ENCODE measurements around the gene MS4A8. TPM values are rescaled to one million over a fixed set of nuclear protein-coding genes. Genes with fewer than 3 reads are reported as not detected.
A peak's percentile ranks its signal among the peaks of the same experiment; 100 is the strongest.

MS4A8 gene
- total and polyA plus RNA-seq, 2 of the 4 experiments (the other 2 are of a cell fraction) = not detected

DNA sequence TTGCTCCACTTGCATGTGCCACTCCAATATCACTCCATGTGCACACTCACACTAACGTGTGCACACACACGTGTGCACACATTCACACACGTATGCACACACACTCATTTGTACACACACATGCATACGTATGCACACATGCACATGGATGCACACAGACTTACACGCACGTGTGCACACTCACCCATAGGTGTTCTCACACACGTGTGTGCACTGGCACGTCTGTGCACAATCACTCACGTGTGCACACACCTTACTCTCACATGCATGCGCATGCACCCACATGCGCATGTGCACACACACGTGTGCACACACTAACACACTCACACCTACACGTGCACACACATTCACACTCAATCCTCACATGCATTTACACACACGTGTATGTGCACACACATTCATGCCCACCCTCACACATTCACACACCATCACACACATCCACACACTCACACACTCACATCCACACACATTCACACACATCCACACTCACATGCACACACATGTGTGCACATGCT is 48.0 kb downstream of the MS4A8 start:
- TF ChIP-seq ELK1 (IDR thresholded peaks at IDR 0.05; ENCODE audit: borderline replicate concordance, low read depth, low read length) (no peak), RFX5 (IDR thresholded peaks at IDR 0.05; ENCODE audit: low read depth, low read length) (no peak), MAFK (IDR thresholded peaks at IDR 0.05; ENCODE audit: low read depth, low read length) (no peak), CEBPB (IDR thresholded peaks at IDR 0.05; ENCODE audit: low read depth, low read length) (no peak), NFE2L2 (IDR thresholded peaks at IDR 0.05; ENCODE audit: low read depth, low read length) (no peak), BHLHE40 (IDR thresholded peaks at IDR 0.05; ENCODE audit: low read depth, low read length) (no peak), FOS (IDR thresholded peaks at IDR 0.05; ENCODE audit: low read depth, low read length) (no peak), RCOR1 (IDR thresholded peaks at IDR 0.05; ENCODE audit: insufficient replicate concordance, low read length) (no peak), MAZ (IDR thresholded peaks at IDR 0.05; ENCODE audit: borderline replicate concordance, low read depth, low read length) (no peak), MXI1 (IDR thresholded peaks at IDR 0.05; ENCODE audit: borderline replicate concordance, low read depth, low read length) (no peak), CHD1 (IDR thresholded peaks at IDR 0.05; ENCODE audit: low read depth, low read length) (no peak), SMC3 (IDR thresholded peaks at IDR 0.05; ENCODE audit: low read depth, low read length) (no peak), RAD21 (IDR thresholded peaks at IDR 0.05; ENCODE audit: low read length) (no peak), POLR2A (IDR thresholded peaks at IDR 0.05; ENCODE audit: low read depth, low read length) (no peak), CTCF (conservative IDR thresholded peaks at IDR 0.05; ENCODE audit: low read depth, low read length) (no peak)
- TF ChIP-seq, protein P1, sequence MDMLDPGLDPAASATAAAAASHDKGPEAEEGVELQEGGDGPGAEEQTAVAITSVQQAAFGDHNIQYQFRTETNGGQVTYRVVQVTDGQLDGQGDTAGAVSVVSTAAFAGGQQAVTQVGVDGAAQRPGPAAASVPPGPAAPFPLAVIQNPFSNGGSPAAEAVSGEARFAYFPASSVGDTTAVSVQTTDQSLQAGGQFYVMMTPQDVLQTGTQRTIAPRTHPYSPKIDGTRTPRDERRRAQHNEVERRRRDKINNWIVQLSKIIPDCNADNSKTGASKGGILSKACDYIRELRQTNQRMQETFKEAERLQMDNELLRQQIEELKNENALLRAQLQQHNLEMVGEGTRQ (IDR thresholded peaks at IDR 0.05; ENCODE audit: low read depth, low read length) = no peak
- no peak overlapping the region for H2BK20ac ChIP-seq (ENCODE audit: low read depth, low read length)

More for the DNA sequence above, 48.0 kb downstream of the MS4A8 start:
- in situ Hi-C loops (cut with MboI; ENCODE audit: low sequenced_read_pairs) = no loop called here
- DNase-seq (no peak), ATAC-seq (ENCODE audit: low read depth) (no peak)
- H3K18ac ChIP-seq (ENCODE audit: low read depth, low read length) = no peak overlapping the region
- H3K79me1 ChIP-seq (ENCODE audit: low read depth in 1 of 2, low read length in 2 of 2) = no peaks in the 10 kb centered on the region
- H3K4me1 ChIP-seq (ENCODE audit: control insufficient read depth, insufficient read depth, low read length) = no peaks in the 10 kb centered on the region
- intact Hi-C loops (cut with micrococcal nuclease) = no loop called here
- no peak overlapping the region for H2BK15ac ChIP-seq (ENCODE audit: low read depth, low read length)
- peak overlapping the region; percentile 43 for H2AFZ ChIP-seq (replicated peaks; ENCODE audit: low read length, poor library complexity)
- H3K4me2 ChIP-seq (ENCODE audit: low read depth, low read length) = no peak overlapping the region
- H3K56ac ChIP-seq (ENCODE audit: extremely low read depth, insufficient read depth, low read length) = no peak overlapping the region
- H3K23ac ChIP-seq (ENCODE audit: low read depth, low read length) = no peak overlapping the region
- H3K14ac ChIP-seq (replicated peaks; ENCODE audit: low read depth, low read length) = no peak overlapping the region
- no peaks in the 10 kb centered on the region for H4K20me1 ChIP-seq (ENCODE audit: insufficient read depth, low read length)
- no peak overlapping the region for H3K4me3 ChIP-seq (ENCODE audit: insufficient read depth, low read depth, low read length)
- no peak overlapping the region for H4K91ac ChIP-seq (ENCODE audit: insufficient read depth, low read depth, low read length)
- H3K4ac ChIP-seq (ENCODE audit: low read depth, low read length) = no peak overlapping the region
- H3K36me3 ChIP-seq (ENCODE audit: control insufficient read depth, insufficient read depth, low read length) = no peaks in the 10 kb centered on the region
- no TSS peak for BruUV-seq (replicated peaks)
- H2BK120ac ChIP-seq (ENCODE audit: low read depth, low read length) = no peak overlapping the region
- dilution Hi-C loops (cut with HindIII; ENCODE audit: low sequenced_read_pairs, unreplicated experiment) = no loop called here
- no peak overlapping the region for H2BK5ac ChIP-seq (ENCODE audit: low read depth, low read length, poor library complexity, severe bottlenecking)
- H3K9me3 ChIP-seq (ENCODE audit: control insufficient read depth, insufficient read depth, low read length) = 0 out of 2 replicates have a peak, but pooled peaks cover 2% of the 10 kb centered on the region
- ChIA-PET CTCF (no interaction called here), POLR2A (ENCODE audit: unreplicated experiment) (no interaction called here)
- no peak overlapping the region for H3K27ac ChIP-seq (ENCODE audit: insufficient read depth, low read length)
- 84% methylated on average over 14 of the region's 14 CpGs; no CpG with 5 or more reads in 1 of the 2 experiments for WGBS, 2 experiments (ENCODE audit: extremely low coverage in 2 of 2, insufficient read length in 1 of 2)
- H3K9ac ChIP-seq (ENCODE audit: low read depth, low read length) = no peak overlapping the region
- no peak overlapping the region for H4K5ac ChIP-seq (ENCODE audit: low read depth, low read length)
- no peak overlapping the region for H4K8ac ChIP-seq (ENCODE audit: low read depth in 2 of 2, low read length in 2 of 2)
- H3K27me3 ChIP-seq (ENCODE audit: control insufficient read depth, insufficient read depth, low read length) = no peaks in the 10 kb centered on the region
- no peak overlapping the region for H2AK5ac ChIP-seq (ENCODE audit: low read depth, low read length)
- no peaks in the 10 kb centered on the region for H3K9me1 ChIP-seq (ENCODE audit: insufficient read depth, low read length)
- H2AK9ac ChIP-seq (replicated peaks; ENCODE audit: low read depth, low read length, poor library complexity) = no peak overlapping the region

Measured in IMR-90 (cell line).